Measurements from ENCODE around the gene DCST1.

DNA sequence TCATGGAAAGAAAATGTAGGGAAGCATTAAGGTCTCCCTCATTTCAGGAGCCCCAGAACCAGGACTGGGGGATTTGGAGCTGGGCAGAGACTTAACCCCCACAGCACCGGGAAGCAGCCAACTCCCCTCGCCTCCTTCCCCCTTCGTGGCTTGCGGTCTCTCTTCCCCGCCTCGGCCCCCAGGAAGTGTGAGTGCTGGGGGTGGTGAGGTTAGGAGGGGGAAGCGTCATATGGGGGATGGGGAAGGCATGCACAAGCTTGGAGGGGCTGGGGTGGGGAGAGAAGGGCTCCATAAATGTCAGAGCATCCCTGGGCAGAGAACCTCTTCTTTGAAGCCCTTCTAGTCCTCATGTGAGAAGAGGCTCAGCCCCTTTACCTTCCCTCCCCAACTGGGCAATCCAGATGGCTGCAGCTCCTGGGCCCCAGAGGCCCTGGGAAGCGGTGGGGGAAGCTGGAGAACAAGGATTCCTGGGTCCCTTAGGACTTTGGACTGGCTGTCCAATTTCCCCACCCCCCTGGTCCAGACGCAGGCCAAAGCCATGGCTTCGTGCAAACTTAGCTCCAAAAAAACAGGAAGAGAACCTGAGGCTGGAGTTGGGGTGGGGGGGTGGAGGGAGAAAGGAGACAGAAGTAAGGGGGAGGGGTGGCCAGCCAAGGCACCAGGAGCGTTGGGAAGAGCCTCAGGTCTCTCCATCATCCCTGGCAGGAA lies 23.3 kb upstream of the DCST1 start:
- TF ChIP-seq, protein P1, sequence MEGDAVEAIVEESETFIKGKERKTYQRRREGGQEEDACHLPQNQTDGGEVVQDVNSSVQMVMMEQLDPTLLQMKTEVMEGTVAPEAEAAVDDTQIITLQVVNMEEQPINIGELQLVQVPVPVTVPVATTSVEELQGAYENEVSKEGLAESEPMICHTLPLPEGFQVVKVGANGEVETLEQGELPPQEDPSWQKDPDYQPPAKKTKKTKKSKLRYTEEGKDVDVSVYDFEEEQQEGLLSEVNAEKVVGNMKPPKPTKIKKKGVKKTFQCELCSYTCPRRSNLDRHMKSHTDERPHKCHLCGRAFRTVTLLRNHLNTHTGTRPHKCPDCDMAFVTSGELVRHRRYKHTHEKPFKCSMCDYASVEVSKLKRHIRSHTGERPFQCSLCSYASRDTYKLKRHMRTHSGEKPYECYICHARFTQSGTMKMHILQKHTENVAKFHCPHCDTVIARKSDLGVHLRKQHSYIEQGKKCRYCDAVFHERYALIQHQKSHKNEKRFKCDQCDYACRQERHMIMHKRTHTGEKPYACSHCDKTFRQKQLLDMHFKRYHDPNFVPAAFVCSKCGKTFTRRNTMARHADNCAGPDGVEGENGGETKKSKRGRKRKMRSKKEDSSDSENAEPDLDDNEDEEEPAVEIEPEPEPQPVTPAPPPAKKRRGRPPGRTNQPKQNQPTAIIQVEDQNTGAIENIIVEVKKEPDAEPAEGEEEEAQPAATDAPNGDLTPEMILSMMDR (IDR thresholded peaks at IDR 0.05; ENCODE audit: low read depth, low read length), result no peak
- TF ChIP-seq POLR2A (IDR thresholded peaks at IDR 0.05; ENCODE audit: extremely low read depth, insufficient read length), result no peak
